Measurements from ENCODE around the gene COL27A1. TPM values are rescaled to one million over a fixed set of nuclear protein-coding genes. Genes with fewer than 3 reads are reported as not detected.

COL27A1 gene
- total and polyA plus RNA-seq, 8 donors: 9.7 to 109 (median 19.6) TPM

DNA sequence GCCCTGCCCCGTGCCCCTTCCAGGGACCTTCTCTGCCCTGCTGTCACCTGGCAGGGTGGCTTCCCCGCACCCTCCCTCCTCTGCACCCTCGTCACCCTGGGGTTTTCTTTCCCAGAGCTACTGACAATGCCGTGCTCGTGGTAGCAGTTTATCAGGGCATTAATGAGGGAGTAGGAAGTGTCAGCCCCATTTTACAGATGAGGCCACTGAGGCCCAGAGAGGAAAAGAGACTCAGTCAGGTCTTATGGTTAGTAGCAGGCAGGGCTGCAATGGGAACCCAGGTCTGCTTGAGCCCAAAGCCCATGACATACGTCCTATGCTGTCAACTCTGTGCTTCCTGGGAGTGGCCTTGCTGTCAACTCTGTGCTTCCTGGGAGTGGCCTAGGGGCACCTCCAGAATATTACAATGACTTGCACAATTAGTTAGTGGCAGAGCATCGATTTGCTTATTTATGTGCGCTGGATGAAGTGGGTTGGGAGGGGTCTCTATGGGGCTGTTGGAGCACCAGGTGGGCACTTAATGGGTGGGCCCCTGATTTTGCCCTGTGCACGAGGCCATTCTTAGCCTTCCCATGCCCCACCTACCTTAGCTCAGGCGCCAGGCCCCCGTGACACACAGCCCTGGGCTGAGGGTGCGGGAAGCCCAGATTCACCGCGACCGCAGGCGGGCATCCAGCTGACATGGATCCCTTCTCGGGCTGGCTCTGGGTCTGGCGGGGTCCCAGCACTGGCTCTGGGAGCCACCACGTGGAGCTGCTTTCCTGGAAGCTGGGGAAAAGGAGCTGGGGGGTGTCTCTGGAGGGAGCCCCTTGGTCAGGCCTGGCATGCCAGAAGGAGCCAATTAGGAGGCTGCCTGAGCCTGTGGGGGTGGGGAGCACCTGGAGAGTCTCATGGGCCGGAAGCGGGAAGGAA, 85.6 kb downstream of the COL27A1 start:
- ATAC-seq (no peak), FAIRE-seq (no peak), DNase-seq (no peak)
- Histone ChIP-seq H3K36me3 (peaks cover 0 to 4% (median 0%) of the 10 kb centered on the region in 3 donors), H3K4me3 (no peak overlapping the region), H3K27me3 (no peaks in the 10 kb centered on the region), H3K27ac (no peak overlapping the region), H3K4me1 (no peaks in the 10 kb centered on the region), H3K9me3 (no peaks in the 10 kb centered on the region)
- intact Hi-C loops (cut with DNase I): no loop called here
- 91 to 94% methylated on average over 21 of the region's 21 CpGs for WGBS, 2 donors
- TF ChIP-seq, protein P1, sequence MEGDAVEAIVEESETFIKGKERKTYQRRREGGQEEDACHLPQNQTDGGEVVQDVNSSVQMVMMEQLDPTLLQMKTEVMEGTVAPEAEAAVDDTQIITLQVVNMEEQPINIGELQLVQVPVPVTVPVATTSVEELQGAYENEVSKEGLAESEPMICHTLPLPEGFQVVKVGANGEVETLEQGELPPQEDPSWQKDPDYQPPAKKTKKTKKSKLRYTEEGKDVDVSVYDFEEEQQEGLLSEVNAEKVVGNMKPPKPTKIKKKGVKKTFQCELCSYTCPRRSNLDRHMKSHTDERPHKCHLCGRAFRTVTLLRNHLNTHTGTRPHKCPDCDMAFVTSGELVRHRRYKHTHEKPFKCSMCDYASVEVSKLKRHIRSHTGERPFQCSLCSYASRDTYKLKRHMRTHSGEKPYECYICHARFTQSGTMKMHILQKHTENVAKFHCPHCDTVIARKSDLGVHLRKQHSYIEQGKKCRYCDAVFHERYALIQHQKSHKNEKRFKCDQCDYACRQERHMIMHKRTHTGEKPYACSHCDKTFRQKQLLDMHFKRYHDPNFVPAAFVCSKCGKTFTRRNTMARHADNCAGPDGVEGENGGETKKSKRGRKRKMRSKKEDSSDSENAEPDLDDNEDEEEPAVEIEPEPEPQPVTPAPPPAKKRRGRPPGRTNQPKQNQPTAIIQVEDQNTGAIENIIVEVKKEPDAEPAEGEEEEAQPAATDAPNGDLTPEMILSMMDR (IDR thresholded peaks at IDR 0.05): no peak

DNA sequence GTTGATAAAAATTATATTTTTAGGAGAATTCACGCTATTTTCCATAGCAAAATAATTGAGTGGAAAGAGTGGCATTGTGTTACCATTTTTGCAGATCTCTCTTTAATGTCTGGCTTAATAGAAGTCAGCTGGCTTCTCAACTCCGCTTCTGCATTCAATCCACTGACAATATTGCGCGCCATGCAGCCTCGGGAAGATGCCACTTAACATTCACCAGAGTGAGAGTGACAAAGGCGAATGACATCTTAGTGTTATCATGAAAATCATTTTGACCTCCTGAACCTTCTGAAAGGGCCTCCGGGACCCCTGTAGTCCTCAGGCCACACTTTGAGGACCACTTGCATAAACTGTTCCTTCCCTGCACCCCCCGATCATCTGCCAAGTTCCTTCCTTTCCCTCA, 87.5 kb downstream of the COL27A1 start:
- WGBS, 2 donors: 87 to 90% methylated on average over 8 of the region's 8 CpGs
- TF ChIP-seq, protein P1 (IDR thresholded peaks at IDR 0.05): no peak
- intact Hi-C loops (cut with DNase I): no loop called here
- Histone ChIP-seq H3K27me3 (no peaks in the 10 kb centered on the region), H3K9me3 (no peaks in the 10 kb centered on the region), H3K4me3 (no peak overlapping the region), H3K4me1 (no peaks in the 10 kb centered on the region), H3K36me3 (peaks cover 0 to 4% (median 0%) of the 10 kb centered on the region in 3 donors), H3K27ac (no peak overlapping the region)
- FAIRE-seq: no peak
- ATAC-seq: no peak
- DNase-seq: no peak

DNA sequence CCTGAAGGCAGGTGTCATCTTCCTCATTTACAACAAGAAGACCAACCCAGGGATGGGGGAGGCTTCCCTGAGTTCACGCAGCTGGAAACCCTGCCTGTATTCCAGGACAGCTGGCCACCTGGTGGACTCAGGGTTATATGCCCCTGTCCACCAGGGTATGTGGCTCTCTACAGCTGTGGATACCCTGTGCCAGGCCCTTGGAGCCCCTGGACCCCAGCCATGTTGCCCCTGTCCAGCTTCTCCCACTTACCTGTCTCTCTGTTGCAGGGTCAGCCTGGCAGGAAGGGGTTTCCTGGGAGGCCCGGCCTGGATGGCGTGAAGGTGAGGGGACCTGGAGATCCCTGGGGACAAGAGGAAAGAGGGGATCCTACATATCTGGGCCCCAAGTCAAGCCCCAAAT, 87.9 kb downstream of the COL27A1 start:
- TF ChIP-seq, protein P1 (IDR thresholded peaks at IDR 0.05): no peak
- Histone ChIP-seq H3K27me3 (no peaks in the 10 kb centered on the region), H3K4me3 (no peak overlapping the region), H3K27ac (no peak overlapping the region), H3K4me1 (no peaks in the 10 kb centered on the region), H3K9me3 (no peaks in the 10 kb centered on the region), H3K36me3 (peaks cover 0 to 4% (median 0%) of the 10 kb centered on the region in 3 donors)
- ATAC-seq: no peak
- no peak for FAIRE-seq
- intact Hi-C loops (cut with DNase I): no loop called here
- WGBS, 2 donors: 97 to 98% methylated on average over 3 of the region's 3 CpGs
- DNase-seq: peak in 1 of 6 donors; percentile 49

DNA sequence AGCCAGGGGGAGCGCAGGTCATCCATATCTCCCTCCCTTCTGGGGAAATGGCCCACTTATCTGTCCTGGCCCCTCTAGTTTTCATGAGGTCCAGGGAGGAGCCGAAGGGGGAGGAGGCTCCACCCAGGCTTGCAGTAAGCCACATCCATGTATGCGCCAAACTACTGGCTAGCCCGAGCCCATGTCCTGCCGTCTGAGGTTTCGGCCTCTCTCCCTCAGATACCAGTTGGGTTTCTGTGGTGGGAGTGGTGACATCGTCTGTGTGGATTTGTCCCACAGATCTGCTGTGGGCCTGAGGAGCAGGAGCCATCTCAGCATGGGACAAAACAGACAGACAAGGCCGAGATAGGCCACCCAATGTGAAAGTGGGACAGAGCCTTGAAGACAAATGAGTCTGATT, 89.2 kb downstream of the COL27A1 start:
- peak in 1 of 6 donors; percentile 24 for DNase-seq
- intact Hi-C loops (cut with DNase I): no loop called here
- no peak for ATAC-seq
- 94 to 96% methylated on average over 8 of the region's 8 CpGs for WGBS, 2 donors
- Histone ChIP-seq H3K4me1 (peaks cover 3 to 5% (median 4%) of the 10 kb centered on the region in 3 donors), H3K9me3 (no peaks in the 10 kb centered on the region), H3K27me3 (no peaks in the 10 kb centered on the region), H3K36me3 (peaks cover 0 to 4% (median 0%) of the 10 kb centered on the region in 3 donors), H3K4me3 (no peak overlapping the region), H3K27ac (no peak overlapping the region)
- TF ChIP-seq, protein P1 (IDR thresholded peaks at IDR 0.05): no peak
- FAIRE-seq: no peak

DNA sequence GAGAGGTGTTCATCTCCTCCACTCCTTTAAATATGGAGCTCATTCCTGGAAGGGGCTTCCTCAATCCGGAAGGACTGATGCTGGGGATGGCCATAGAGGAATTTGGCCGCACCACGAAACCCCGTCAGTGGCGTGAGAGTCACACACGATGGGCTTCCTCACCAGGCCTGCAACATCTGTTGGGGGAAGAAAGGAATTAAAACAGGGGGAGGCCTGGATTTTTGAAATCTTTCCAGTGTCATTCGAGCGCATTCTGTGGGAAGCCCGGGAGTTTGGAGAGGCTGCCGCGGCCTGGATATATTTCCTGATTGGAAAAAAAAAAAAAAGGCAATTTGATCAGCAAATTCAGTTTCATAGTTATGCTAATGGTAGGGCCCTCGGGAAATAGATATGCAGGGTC, 91.2 kb downstream of the COL27A1 start:
- Histone ChIP-seq H3K27ac (no peak overlapping the region), H3K4me3 (no peak overlapping the region), H3K27me3 (no peaks in the 10 kb centered on the region), H3K36me3 (peaks cover 0 to 4% (median 0%) of the 10 kb centered on the region in 3 donors), H3K4me1 (peaks cover 10 to 15% (median 12%) of the 10 kb centered on the region in 3 donors), H3K9me3 (no peaks in the 10 kb centered on the region)
- FAIRE-seq (no peak), ATAC-seq (no peak), DNase-seq (peak in 1 of 6 donors; percentile 16)
- intact Hi-C loops (cut with DNase I): no loop called here
- TF ChIP-seq, protein P1 (IDR thresholded peaks at IDR 0.05): no peak
- 87 to 92% methylated on average over 12 of the region's 12 CpGs for WGBS, 2 donors
